Measurements from ENCODE around the gene BOD1. TPM values are rescaled to one million over a fixed set of nuclear protein-coding genes. Genes with fewer than 3 reads are reported as not detected.

Gene BOD1
- total and polyA plus RNA-seq, 8 donors, result 21.5 to 42.5 (median 27.4) TPM

DNA sequence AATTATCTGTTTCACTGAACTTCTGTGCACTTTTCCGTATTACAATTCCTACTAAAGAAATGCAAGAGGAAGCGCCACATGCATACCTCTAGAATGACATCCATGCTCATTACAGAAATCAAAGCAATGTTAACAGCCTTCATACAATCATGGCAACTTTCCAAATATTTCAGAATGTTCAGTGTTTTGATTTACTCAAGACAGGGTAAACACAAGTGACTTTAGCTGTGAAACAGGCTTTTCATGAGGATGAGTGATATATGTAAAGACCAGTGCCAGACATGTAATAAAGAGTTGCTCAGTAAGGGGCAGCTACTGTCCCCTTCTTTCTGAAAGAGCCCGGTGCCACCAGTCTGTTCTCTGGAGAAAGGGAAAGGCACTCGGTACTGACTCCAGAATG, 4.7 kb downstream of the BOD1 start:
- Histone ChIP-seq H3K36me3 (peaks cover 13 to 29% (median 14%) of the 10 kb centered on the region in 3 donors), H3K9me3 (no peaks in the 10 kb centered on the region), H3K27ac (no peak overlapping the region), H3K27me3 (no peaks in the 10 kb centered on the region), H3K4me3 (no peak overlapping the region), H3K4me1 (peaks cover 17 to 35% (median 26%) of the 10 kb centered on the region in 3 donors)
- no peak for DNase-seq
- intact Hi-C loops (cut with DNase I), result loop anchor here in 1 of 3 donors (10.0 kb wide), 1 partner anchor 703 kb away; no protein-coding TSS in a partner anchor
- no peak for ATAC-seq
- FAIRE-seq, result no peak
- TF ChIP-seq, protein P1, sequence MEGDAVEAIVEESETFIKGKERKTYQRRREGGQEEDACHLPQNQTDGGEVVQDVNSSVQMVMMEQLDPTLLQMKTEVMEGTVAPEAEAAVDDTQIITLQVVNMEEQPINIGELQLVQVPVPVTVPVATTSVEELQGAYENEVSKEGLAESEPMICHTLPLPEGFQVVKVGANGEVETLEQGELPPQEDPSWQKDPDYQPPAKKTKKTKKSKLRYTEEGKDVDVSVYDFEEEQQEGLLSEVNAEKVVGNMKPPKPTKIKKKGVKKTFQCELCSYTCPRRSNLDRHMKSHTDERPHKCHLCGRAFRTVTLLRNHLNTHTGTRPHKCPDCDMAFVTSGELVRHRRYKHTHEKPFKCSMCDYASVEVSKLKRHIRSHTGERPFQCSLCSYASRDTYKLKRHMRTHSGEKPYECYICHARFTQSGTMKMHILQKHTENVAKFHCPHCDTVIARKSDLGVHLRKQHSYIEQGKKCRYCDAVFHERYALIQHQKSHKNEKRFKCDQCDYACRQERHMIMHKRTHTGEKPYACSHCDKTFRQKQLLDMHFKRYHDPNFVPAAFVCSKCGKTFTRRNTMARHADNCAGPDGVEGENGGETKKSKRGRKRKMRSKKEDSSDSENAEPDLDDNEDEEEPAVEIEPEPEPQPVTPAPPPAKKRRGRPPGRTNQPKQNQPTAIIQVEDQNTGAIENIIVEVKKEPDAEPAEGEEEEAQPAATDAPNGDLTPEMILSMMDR (IDR thresholded peaks at IDR 0.05), result no peak
- 76 to 84% methylated on average over 4 of the region's 4 CpGs for WGBS, 2 donors

DNA sequence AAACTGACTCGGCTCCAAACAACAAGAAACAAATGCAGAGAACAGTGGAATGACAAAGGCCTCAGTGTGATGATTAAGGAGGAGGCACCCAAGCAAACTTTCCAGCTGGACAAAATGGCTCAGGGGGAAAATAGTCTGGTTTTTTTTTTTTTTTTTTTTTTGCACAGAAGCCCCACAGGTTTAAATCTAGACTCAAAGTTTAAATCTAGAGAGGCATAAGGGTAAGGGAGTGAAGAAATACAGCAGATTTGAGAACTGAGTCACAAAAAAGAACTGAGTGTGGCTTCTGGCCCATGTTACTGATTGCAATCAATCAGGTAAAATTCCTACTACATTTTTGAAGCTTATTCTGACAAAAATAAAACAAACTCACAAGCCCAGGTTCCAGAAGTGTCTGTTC, 12.3 kb downstream of the BOD1 start:
- FAIRE-seq, result no peak

DNA sequence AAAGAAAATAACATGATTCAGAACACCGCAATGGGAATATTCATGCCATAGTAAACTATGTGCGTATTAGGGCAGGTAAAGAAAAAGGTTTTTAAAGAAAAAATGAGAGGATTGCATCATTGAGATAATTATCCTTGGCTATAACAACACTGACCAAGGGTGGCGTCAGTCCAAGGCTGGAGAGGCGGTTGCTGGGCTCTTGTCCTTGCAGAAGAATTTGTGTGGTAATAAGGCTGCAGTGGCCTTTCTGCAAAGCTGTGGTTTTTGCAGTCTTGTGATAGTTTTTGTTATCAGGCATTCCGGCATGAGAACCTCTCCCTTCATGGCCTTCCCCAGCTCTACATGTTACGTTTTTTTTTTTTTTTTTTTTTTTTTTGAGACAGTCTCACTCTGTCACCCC, 14.0 kb downstream of the BOD1 start:
- peaks cover 0 to 14% (median 13%) of the 10 kb centered on the region in 3 donors for H3K36me3 ChIP-seq
- H3K9me3 ChIP-seq, result no peaks in the 10 kb centered on the region
- intact Hi-C loops (cut with DNase I), result no loop called here
- H3K27me3 ChIP-seq, result no peaks in the 10 kb centered on the region
- FAIRE-seq, result no peak
- peak in 2 of 4 donors; percentile 55 to 59 for ATAC-seq
- no peak overlapping the region for H3K27ac ChIP-seq
- no peak for DNase-seq
- 66 to 70% methylated on average over 6 of the region's 6 CpGs for WGBS, 2 donors
- no peak overlapping the region for H3K4me3 ChIP-seq
- no peaks in the 10 kb centered on the region for H3K4me1 ChIP-seq
- TF ChIP-seq, protein P1 (IDR thresholded peaks at IDR 0.05), result no peak

More for the DNA sequence above, 12.3 kb downstream of the BOD1 start:
- TF ChIP-seq, protein P1 (IDR thresholded peaks at IDR 0.05), result no peak
- no peak overlapping the region for H3K27ac ChIP-seq
- H3K9me3 ChIP-seq, result no peaks in the 10 kb centered on the region
- no peaks in the 10 kb centered on the region for H3K4me1 ChIP-seq
- 94 to 95% methylated on average over 1 of the region's 1 CpG for WGBS, 2 donors
- no peak for ATAC-seq
- DNase-seq, result no peak
- no peak overlapping the region for H3K4me3 ChIP-seq
- H3K27me3 ChIP-seq, result no peaks in the 10 kb centered on the region
- intact Hi-C loops (cut with DNase I), result no loop called here
- H3K36me3 ChIP-seq, result peaks cover 13 to 28% (median 17%) of the 10 kb centered on the region in 3 donors

DNA sequence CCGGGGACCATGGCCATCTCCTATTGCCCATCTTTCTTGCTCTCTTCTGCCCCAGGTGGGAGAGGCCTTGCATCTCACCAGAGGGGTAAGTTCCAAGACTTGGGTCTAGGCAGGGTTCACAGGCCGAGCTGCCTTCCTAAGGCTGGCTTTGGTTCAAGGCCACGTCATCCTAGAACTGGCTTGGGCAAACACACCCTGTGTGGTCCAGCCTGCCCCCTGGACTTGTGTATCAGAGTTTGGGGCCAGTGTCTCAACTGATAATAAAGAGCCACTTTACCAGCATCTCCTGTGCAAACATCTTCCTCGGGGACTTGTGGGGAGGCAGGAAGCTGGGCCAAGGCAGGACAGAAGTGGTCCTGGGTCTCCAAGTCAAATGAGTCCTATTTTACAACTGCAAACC, 17.8 kb downstream of the BOD1 start:
- 46 to 49% methylated on average over 4 of the region's 4 CpGs for WGBS, 2 donors
- H3K4me3 ChIP-seq, result no peak overlapping the region
- no peaks in the 10 kb centered on the region for H3K4me1 ChIP-seq
- H3K27ac ChIP-seq, result no peak overlapping the region
- no peak for DNase-seq
- intact Hi-C loops (cut with DNase I), result no loop called here
- H3K36me3 ChIP-seq, result no peaks in the 10 kb centered on the region
- no peaks in the 10 kb centered on the region for H3K27me3 ChIP-seq
- H3K9me3 ChIP-seq, result no peaks in the 10 kb centered on the region
- no peak for FAIRE-seq
- TF ChIP-seq, protein P1 (IDR thresholded peaks at IDR 0.05), result no peak
- ATAC-seq, result peak in 1 of 4 donors; percentile 43

DNA sequence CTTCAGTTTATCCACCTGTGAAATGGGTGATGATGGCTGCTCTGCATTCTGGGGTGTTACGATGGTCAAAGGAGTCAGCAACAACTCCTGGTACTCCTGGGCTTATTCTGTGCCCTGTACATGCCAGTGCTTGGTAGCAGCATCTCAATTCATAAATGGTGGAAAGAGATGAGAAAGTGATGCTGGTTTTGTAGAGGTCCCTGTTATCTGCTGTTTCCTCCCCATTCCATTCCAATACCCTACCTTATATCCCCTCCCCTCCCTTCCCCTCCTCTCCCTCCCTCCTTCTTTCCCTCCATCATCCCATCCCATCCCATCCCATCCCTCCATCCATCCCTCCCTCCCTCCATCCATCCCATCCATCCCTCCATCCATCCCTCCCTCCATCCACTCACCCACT, 19.1 kb downstream of the BOD1 start:
- intact Hi-C loops (cut with DNase I), result no loop called here
- DNase-seq (no peak), ATAC-seq (no peak), FAIRE-seq (no peak)
- H3K4me3 ChIP-seq, result no peak overlapping the region
- no peaks in the 10 kb centered on the region for H3K36me3 ChIP-seq
- H3K9me3 ChIP-seq, result no peaks in the 10 kb centered on the region
- no peaks in the 10 kb centered on the region for H3K4me1 ChIP-seq
- 98 to 100% methylated on average over 1 of the region's 1 CpG for WGBS, 2 donors
- H3K27me3 ChIP-seq, result no peaks in the 10 kb centered on the region
- TF ChIP-seq, protein P1 (IDR thresholded peaks at IDR 0.05), result no peak
- H3K27ac ChIP-seq, result no peak overlapping the region

Data from pancreas (tissue), 10 donors.